WTC11 (cell line): ENCODE data around the gene PAK5.

Source experiments
- FOXK1 ChIP-seq: sonication (generic); formaldehyde crosslinking; IDR thresholded peaks from 2 replicates; pipeline ENCODE4 v1.8.0; 2022; ENCODE audit warnings: mild to moderate bottlenecking, moderate library complexity, missing genetic modification reagents
- NR2C2 ChIP-seq: sonication (generic); formaldehyde crosslinking; IDR thresholded peaks from 2 replicates; pipeline ENCODE4 v1.8.0; 2022; ENCODE audit warnings: mild to moderate bottlenecking, missing genetic modification reagents
- TEAD4 ChIP-seq: sonication (generic); formaldehyde crosslinking; IDR thresholded peaks from 2 replicates; pipeline ENCODE4 v1.8.0; 2022; ENCODE audit warnings: mild to moderate bottlenecking, missing genetic modification reagents
- TF ChIP-seq, protein P1 (sequence below): sonication (generic); formaldehyde crosslinking; IDR thresholded peaks from 2 replicates; pipeline ENCODE4 v1.8.1; 2022; ENCODE audit warnings: low read depth, missing genetic modification reagents, borderline replicate concordance

DNA sequence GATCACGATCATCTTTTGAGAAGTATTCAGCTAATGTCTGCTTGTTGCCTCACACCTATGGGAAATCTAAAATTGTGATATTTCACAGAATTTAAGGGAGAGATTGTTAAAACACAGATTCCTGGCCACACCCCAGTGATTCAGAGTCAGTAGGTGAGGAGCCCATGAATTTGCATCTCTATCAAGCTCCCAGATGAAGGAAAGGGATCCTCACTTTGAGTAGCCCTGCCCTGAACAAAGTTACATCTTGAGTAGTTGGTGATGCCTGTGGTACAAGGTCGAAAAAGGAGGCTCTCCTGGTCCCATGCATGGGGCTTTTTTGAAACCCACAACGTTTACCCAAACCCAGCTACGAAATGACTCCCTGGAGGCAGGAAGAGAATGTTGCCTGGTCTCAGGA, 79.5 kb downstream of the PAK5 start:
- TF ChIP-seq, protein P1, sequence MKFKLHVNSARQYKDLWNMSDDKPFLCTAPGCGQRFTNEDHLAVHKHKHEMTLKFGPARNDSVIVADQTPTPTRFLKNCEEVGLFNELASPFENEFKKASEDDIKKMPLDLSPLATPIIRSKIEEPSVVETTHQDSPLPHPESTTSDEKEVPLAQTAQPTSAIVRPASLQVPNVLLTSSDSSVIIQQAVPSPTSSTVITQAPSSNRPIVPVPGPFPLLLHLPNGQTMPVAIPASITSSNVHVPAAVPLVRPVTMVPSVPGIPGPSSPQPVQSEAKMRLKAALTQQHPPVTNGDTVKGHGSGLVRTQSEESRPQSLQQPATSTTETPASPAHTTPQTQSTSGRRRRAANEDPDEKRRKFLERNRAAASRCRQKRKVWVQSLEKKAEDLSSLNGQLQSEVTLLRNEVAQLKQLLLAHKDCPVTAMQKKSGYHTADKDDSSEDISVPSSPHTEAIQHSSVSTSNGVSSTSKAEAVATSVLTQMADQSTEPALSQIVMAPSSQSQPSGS (CRISPR knock-in tag): no peak
- TF ChIP-seq NR2C2 (CRISPR knock-in tag): no peak
- TF ChIP-seq TEAD4 (CRISPR knock-in tag): no peak
- TF ChIP-seq FOXK1 (CRISPR knock-in tag): no peak
